PC-3 (cell line): Measurements from ENCODE around the gene SMYD1. TPM values are rescaled to one million over a fixed set of nuclear protein-coding genes. Genes with fewer than 3 reads are reported as not detected.

Experiments used
- ATAC-seq: fragments of 200-7000 bp; cut with Tn5 transposase; 2 replicates; pipeline ENCODE4 v1.9.1; 2020; ENCODE audit warnings: mild to moderate bottlenecking, moderate library complexity
- BruUV-seq: library from RNA; stranded (reverse); fragments of 400-500 nt; replicated peaks from 2 replicates; lab custom pipeline; 2021; lab: Mats Ljungman, UMichigan
- CTCF ChIA-PET: fragments of 300-600 bp; sonication (Branson Sonifier 250); formaldehyde crosslinking; loops from one replicate; lab custom pipeline; 2022; ENCODE audit warnings: antibody characterized with exemption; lab: Charles Lee
- POLR2A ChIA-PET: fragments of 300-600 bp; sonication (Branson Sonifier 250); formaldehyde crosslinking; loops from one replicate; lab custom pipeline; 2022; ENCODE audit warnings: antibody characterized with exemption; ENCODE audit not compliant: unreplicated experiment; lab: Charles Lee
- DNase-seq: peaks from one replicate; pipeline ENCODE4 v3.0.0-alpha.2; 2015
- H2AFZ ChIP-seq: fragments of 300-600 bp; sonication (generic); 2 replicates; pipeline ENCODE4 v1.6.0; 2016; ENCODE audit warnings: antibody characterized with exemption, low read length
- H3F3A ChIP-seq: fragments of 300-600 bp; sonication (generic); one replicate; pipeline ENCODE4 v1.6.0; 2017; ENCODE audit warnings: antibody characterized with exemption, low read length, control low read depth, mild to moderate bottlenecking; ENCODE audit not compliant: unreplicated experiment
- H3K27ac ChIP-seq: fragments of 300-600 bp; sonication (generic); 2 replicates; pipeline ENCODE4 v1.5.1; 2016; ENCODE audit warnings: mild to moderate bottlenecking, low read length
- H3K27me3 ChIP-seq: fragments of 300-600 bp; sonication (generic); 2 replicates; pipeline ENCODE4 v1.6.1; 2016; ENCODE audit warnings: low read length, mixed read lengths
- H3K36me3 ChIP-seq: fragments of 300-600 bp; sonication (generic); 2 replicates; pipeline ENCODE4 v1.6.1; 2016; ENCODE audit warnings: low read depth, mixed run types, low read length, mixed read lengths
- H3K4me1 ChIP-seq: fragments of 300-600 bp; sonication (generic); 2 replicates; pipeline ENCODE4 v1.5.1; 2016; ENCODE audit warnings: low read length; ENCODE audit not compliant: insufficient read depth
- H3K4me2 ChIP-seq: fragments of 300-600 bp; sonication (generic); 2 replicates; pipeline ENCODE4 v1.6.0; 2016; ENCODE audit warnings: low read length
- H3K4me3 ChIP-seq: fragments of 300-600 bp; sonication (generic); 2 replicates; pipeline ENCODE4 v1.5.1; 2016; ENCODE audit warnings: mild to moderate bottlenecking, low read length, mixed read lengths
- H3K79me2 ChIP-seq: fragments of 300-600 bp; sonication (generic); 2 replicates; pipeline ENCODE4 v1.6.1; 2017; ENCODE audit warnings: low read length, mixed read lengths
- H3K9ac ChIP-seq: fragments of 300-600 bp; sonication (generic); 2 replicates; pipeline ENCODE4 v1.6.0; 2016; ENCODE audit warnings: mild to moderate bottlenecking, low read length
- H3K9me2 ChIP-seq: fragments of 300-600 bp; sonication (generic); replicated peaks from 2 replicates; pipeline ENCODE4 v1.6.1; 2016; ENCODE audit warnings: mixed run types, low read length, mixed read lengths
- H3K9me3 ChIP-seq: fragments of 300-600 bp; sonication (generic); 2 replicates; pipeline ENCODE4 v1.6.1; 2016; ENCODE audit warnings: low read length, mixed read lengths
- H4K20me1 ChIP-seq: fragments of 300-600 bp; sonication (generic); 2 replicates; pipeline ENCODE4 v1.6.1; 2016; ENCODE audit warnings: low read length, mixed read lengths
- CTCF ChIP-seq: fragments of 300-600 bp; sonication (generic); conservative IDR thresholded peaks from 2 replicates; pipeline ENCODE4 v1.5.1; 2017; ENCODE audit warnings: antibody characterized with exemption, low read depth, mild to moderate bottlenecking, low read length
- EZH2 ChIP-seq: fragments of 300-600 bp; sonication (generic); IDR thresholded peaks from one replicate; pipeline ENCODE4 v1.6.1; 2017; ENCODE audit warnings: antibody characterized with exemption, mild to moderate bottlenecking, low read length; ENCODE audit not compliant: unreplicated experiment
- EZH2phosphoT487 ChIP-seq: fragments of 300-600 bp; sonication (generic); IDR thresholded peaks from 2 replicates; pipeline ENCODE4 v1.6.1; 2018; ENCODE audit warnings: mild to moderate bottlenecking, antibody characterized with exemption, low read length, borderline replicate concordance
- intact Hi-C: fragments of 100-400 bp; cut with micrococcal nuclease; formaldehyde crosslinking; loops from 2 replicates; pipeline ENCODE4 v1.9.0; 2023
- total RNA-seq: library from RNA; depleted of rRNA; stranded (reverse); fragments of >200 nt; gene quantifications from 2 replicates; pipeline ENCODE4 v1.2.3, GENCODE V29; 2014

SMYD1 gene
- total RNA-seq, 1 experiment from 2014 or later = not detected

GRCh38 chr2:88059979-88060906 lies 7.4 kb upstream of the SMYD1 start:
- intact Hi-C loops = loop anchor here (1.0 to 5.0 kb wide), 2 partner anchors 58 to 100 kb away; no protein-coding TSS in a partner anchor
- ATAC-seq = peak; percentile 44
- TF ChIP-seq EZH2 = no peak
- TF ChIP-seq CTCF = peak; percentile 86

GRCh38 chr2:88060907-88061275 lies 6.7 kb upstream of the SMYD1 start:
- ChIA-PET CTCF (interaction anchor here (0.8 to 1.8 kb wide), 3 partner anchors 22 to 123 kb away, joined by 3 to 31 read pairs (median 6); no protein-coding TSS in a partner anchor), POLR2A (no interaction called here)
- ATAC-seq (no peak), DNase-seq (no peak)
- no peak overlapping the region for H3K27ac ChIP-seq
- no peak overlapping the region for H3K4me2 ChIP-seq
- no peaks in the 10 kb centered on the region for H4K20me1 ChIP-seq
- H3K4me3 ChIP-seq = no peak overlapping the region
- peaks cover 5% of the 10 kb centered on the region for H3K4me1 ChIP-seq
- H2AFZ ChIP-seq = no peak overlapping the region
- intact Hi-C loops = loop anchor here (1.0 to 5.0 kb wide), 2 partner anchors 59 to 99 kb away; no protein-coding TSS in a partner anchor
- no peaks in the 10 kb centered on the region for H3K79me2 ChIP-seq
- no peaks in the 10 kb centered on the region for H3F3A ChIP-seq
- H3K9me3 ChIP-seq = no peaks in the 10 kb centered on the region
- no TSS peak for BruUV-seq
- H3K9ac ChIP-seq = no peak overlapping the region
- TF ChIP-seq EZH2 (no peak), EZH2phosphoT487 (no peak), CTCF (no peak)
- no peaks in the 10 kb centered on the region for H3K9me2 ChIP-seq
- no peaks in the 10 kb centered on the region for H3K36me3 ChIP-seq
- H3K27me3 ChIP-seq = no peaks in the 10 kb centered on the region

More at GRCh38 chr2:88059979-88060906, 7.4 kb upstream of the SMYD1 start:
- Histone ChIP-seq H3K36me3 (no peaks in the 10 kb centered on the region), H3K27me3 (no peaks in the 10 kb centered on the region), H3K27ac (no peak overlapping the region), H3K4me2 (no peak overlapping the region), H3K9ac (no peak overlapping the region), H3F3A (no peaks in the 10 kb centered on the region), H3K79me2 (peaks cover 3% of the 10 kb centered on the region), H3K9me3 (no peaks in the 10 kb centered on the region), H3K4me1 (peaks cover 6% of the 10 kb centered on the region), H2AFZ (no peak overlapping the region), H3K4me3 (no peak overlapping the region), H3K9me2 (no peaks in the 10 kb centered on the region), H4K20me1 (no peaks in the 10 kb centered on the region)
- ChIA-PET CTCF (interaction anchor here (0.5 to 1.8 kb wide), 6 partner anchors 15 to 123 kb away, joined by 3 to 31 read pairs (median 3); no protein-coding TSS in a partner anchor), POLR2A (no interaction called here)
- no TSS peak for BruUV-seq
- DNase-seq = peak; percentile 69

GRCh38 chr2:88061295-88061694 lies 6.3 kb upstream of the SMYD1 start:
- no peak for ATAC-seq
- no peak for TF ChIP-seq EZH2
- TF ChIP-seq EZH2phosphoT487 = no peak
- TF ChIP-seq CTCF = no peak
- intact Hi-C loops = loop anchor here (5.0 kb wide), 1 partner anchor 59 kb away; no protein-coding TSS in a partner anchor
- Histone ChIP-seq H3K9me3 (no peaks in the 10 kb centered on the region), H3F3A (no peaks in the 10 kb centered on the region), H3K4me2 (no peak overlapping the region), H2AFZ (no peak overlapping the region), H3K9ac (no peak overlapping the region), H3K4me1 (peaks cover under 1% of the 10 kb centered on the region), H3K27me3 (no peaks in the 10 kb centered on the region), H3K79me2 (no peaks in the 10 kb centered on the region), H3K4me3 (no peak overlapping the region), H3K27ac (no peak overlapping the region), H4K20me1 (no peaks in the 10 kb centered on the region), H3K9me2 (no peaks in the 10 kb centered on the region), H3K36me3 (no peaks in the 10 kb centered on the region)
- BruUV-seq = no TSS peak
- DNase-seq = no peak
- CTCF ChIA-PET = interaction anchor here (1.8 kb wide), 1 partner anchor 100 kb away, joined by 31 read pairs; no protein-coding TSS in a partner anchor
- POLR2A ChIA-PET = no interaction called here
